Pulmonary artery endothelial cell (primary cell): ENCODE measurements around the gene ICAM5. TPM values are rescaled to one million over a fixed set of nuclear protein-coding genes. Genes with fewer than 3 reads are reported as not detected.
"Not testable (repeated sequence)": the region's sequence is repeated elsewhere in the genome, so short reads cannot be mapped to it uniquely, and the experiment has no call there.

Source experiments
- DNase-seq: peaks from one replicate; pipeline ENCODE4 v3.0.0-alpha.2; 2011; ENCODE audit warnings: low read depth, low spot score
- total RNA-seq: library from RNA; depleted of rRNA; stranded (reverse); fragments of >200 nt; gene quantifications from 2 replicates; pipeline ENCODE4 v1.2.3, GENCODE V29; 2014

ICAM5 gene
- total RNA-seq, 1 donor from 2014 or later, result 0.13 TPM

- no peak for DNase-seq
These were observed 28.2 kb downstream of the ICAM5 start for GRCh38 chr19:10317857-10318462.

DNA sequence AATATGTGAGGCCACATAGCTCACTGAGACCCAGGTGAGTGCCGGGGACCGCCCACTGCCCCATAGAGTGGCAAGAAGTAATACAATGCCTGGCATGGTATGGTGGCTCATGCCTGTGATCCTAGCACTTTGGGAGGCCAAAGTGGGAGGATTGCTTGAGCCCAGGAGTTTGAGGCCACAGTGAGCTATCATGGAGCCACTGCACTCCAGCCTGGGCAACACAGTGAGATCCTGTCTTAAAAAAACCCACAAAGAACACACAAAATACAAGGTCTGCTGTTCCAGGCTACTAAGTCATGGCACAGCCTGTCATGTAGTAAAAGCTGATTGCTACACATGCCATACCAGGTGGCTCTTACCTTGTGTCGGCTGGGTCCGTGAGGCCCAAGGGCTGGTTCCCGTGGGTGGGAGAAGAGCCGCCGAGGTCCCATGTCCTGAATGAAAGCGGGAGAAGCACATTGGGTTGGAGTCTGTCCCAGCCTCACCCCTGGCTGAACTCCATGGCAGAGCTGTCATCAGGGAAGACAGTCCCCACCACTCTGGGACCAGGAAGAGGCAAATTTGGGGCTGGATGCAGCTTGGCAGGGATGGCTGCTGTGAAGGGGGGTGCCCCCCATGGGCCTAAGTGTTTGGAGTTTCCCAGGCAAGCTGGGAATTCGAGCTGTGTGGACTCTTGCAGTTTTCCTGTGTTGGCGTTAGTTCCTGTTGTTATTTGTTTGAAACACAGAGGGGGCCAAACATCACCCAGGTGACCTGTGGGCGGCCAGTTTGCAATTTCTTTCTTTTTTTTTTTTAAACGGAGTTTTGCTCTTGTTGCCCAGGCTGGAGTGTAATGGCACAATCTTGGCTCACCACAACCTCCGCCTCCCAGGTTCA is 29.3 kb downstream of the ICAM5 start:
- no peak for DNase-seq

DNA sequence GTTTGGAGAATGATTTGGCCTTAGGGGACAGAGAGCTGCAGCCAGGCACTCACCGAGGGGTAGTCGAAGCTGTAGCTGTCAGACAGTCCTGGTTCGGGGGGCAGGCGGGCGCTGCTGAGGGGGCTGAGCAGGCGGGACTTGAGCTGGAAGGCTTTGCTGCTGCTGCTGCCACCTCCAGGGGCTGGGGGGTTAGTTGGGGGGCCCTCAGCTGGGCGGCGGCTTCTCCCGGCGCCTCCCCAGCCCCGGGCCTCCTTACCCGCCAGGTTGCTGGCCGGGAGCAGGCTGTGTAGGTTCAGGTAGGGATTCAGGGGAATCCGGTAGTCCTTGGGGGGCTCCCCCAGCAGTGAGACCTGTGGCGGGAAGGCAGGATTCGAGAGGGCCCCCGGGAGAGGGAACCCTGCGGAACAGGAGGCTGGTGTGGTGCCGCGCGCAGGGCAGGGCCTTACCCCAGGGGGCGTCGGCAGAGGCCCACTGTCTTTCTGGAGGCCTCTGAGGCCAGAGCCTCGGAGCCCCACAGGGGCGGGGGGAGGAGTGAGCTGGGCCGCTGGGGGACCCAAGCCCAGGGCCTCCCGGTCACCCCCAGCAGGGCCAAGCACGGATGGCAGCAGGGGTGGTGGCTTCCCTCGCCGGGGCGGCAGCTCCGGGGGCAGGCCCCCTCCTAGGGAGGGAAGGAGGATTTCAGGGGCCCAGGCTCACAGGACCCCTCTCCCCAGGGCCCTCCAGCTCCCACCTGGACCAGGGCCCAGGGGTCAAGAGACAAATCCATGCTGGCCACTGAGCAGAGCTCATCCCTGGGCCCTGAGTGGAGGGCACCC is 31.1 kb downstream of the ICAM5 start:
- no peak for DNase-seq

DNA sequence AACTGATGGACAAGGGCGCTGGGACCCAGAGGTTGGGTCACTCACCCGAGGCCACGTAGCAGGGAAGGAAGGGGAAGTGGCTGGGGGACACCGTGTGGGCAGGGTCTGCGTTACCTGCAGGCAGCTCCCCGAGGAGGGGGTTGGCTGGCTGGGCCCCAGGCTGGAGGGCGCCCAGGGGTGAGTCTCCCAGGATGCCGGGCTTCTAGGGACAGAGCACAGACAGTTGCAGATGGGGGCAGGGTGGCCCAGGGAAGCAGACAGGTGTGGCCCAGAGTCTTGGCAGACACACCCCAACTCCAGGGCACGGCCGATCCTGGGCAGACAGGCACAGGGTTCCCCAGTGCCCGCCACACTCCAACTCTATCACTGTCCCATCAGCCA is 31.7 kb downstream of the ICAM5 start:
- DNase-seq, result no peak

DNA sequence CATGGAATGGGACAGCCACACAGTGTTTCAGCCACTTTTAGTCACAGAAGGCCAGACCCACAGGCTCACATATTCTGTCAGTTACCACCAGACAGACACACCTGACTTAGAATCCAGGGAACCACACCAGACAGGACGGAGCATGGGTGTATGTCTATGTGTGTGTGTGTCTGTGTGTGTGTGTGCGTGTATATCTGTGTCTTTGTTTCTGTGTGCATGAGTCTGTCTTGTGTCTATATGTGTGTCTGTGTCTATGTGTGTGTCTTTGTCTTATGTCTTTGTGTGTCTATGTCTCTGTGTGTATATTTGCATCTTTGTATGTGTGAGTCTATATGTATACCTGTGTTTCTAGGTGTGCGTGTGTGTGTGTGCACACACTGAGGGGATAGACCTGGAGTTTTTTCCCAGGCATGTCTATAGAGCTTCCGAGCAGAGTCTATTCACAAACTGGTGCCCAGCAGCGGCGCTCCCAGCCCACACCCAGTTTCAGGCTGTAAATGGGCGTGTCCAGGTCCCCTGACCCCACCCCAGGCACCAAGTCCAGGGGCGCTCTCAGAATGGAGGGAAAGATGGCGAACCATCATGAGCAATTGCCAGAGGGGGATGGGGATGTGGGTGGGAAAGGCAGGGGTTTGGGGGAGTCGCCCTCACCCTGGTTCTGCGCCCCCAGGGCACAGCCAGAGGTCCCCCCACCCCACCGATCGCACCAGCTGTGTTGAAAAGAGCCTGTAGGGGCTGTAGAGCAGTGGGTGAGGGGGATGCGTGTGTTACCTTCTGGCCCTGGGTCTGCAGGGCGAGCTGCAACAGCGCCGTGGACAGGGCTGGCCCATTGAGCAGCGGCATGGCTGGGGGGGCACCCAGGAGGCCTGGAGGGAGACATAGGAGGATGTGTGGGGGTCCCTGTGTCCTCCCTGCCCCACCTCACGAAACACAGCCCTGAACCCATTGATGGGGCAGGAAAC is 32.4 kb downstream of the ICAM5 start:
- no peak for DNase-seq

- no peak for DNase-seq
These were observed 36.0 kb downstream of the ICAM5 start for GRCh38 chr19:10325732-10326131.

- no peak for DNase-seq
These were observed 38.0 kb downstream of the ICAM5 start for GRCh38 chr19:10327793-10328192.

GRCh38 chr19:10328558-10329429 is 39.0 kb downstream of the ICAM5 start:
- DNase-seq, result no peak

- DNase-seq, result no peak
These were observed 39.8 kb downstream of the ICAM5 start for GRCh38 chr19:10329555-10329954.

DNA sequence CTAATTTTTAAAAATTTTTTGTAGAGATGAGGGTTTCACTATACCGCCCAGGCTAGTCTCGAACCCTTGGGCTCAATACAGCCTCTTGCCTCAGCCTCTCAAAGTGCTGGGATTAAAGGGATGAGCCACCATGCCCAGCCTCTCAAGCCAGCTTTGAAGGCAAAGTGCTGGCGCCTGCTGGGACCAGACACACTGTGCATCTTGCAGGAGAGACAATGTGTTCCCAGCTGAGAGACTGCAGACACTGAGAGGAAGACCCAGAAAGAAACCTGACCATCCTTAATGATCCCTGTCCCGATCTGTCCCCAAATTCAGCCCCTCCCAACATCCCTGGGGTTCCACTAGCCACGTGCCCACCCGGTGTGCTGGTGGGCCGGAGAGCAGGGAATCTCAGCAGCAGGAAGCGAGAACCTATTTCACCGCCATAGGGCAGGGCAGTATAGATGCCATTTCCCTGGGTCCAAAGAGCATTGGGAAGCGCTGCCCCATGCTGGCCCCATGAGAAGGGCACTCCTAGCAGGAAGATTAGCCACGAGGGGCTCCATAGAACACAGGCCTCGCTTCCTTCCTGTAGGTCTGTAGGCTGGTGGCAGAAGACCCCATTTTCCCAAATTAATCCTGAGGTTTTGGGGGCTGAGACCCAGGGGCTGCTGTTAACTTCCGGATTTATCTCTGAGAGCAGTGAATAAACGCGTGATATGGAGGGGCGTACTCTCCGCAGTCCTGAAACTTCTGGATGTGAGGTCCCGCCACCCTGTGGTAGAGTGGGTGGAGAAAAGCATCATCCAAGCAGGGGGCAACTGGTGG is 42.6 kb downstream of the ICAM5 start:
- no peak for DNase-seq

DNA sequence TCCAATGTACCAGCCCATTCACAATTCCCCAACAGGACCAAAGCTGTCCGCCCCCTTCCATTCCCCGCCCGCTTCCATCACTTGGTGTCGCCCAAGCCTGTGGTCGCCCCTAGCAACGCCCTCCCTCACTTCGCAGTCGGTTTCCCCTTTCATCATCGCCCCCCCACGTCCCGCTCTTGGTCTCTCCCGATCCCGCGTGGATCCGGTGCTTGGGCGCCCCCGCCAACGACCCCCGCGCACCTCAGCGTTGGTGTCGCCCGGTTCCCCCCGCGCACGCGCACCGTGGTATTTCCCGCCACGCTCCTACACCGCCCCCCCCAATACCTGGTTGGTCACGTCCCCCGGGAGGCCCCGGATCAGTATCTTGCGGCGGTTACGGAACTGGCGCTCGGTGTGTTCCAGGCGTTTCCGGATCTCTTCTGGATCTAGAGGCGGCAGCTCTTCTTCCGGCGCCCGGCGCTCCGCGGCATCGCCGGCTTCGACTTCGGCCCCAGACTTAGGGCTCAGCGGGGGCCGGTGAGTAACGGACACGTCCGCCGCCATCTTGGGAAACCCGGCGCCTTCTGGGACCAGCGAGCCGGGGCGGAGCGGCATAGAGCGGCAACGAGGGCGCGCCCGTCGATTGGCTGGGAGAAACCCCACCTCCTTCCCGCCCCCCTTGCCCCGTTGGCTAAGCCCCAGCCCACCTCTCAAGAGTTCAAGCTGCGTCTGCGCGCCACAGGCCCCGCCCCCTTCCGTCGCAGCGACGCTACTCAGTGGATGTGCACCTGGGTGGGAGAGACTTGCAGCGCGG is 43.4 kb downstream of the ICAM5 start, which contains the start of gene RAVER1:
TSS of gene RAVER1 (minus strand) at position 565 of the 793 bp plus-strand sequence. CDS start at position 543, 22 bp downstream.
- DNase-seq, result peak; percentile 92

DNA sequence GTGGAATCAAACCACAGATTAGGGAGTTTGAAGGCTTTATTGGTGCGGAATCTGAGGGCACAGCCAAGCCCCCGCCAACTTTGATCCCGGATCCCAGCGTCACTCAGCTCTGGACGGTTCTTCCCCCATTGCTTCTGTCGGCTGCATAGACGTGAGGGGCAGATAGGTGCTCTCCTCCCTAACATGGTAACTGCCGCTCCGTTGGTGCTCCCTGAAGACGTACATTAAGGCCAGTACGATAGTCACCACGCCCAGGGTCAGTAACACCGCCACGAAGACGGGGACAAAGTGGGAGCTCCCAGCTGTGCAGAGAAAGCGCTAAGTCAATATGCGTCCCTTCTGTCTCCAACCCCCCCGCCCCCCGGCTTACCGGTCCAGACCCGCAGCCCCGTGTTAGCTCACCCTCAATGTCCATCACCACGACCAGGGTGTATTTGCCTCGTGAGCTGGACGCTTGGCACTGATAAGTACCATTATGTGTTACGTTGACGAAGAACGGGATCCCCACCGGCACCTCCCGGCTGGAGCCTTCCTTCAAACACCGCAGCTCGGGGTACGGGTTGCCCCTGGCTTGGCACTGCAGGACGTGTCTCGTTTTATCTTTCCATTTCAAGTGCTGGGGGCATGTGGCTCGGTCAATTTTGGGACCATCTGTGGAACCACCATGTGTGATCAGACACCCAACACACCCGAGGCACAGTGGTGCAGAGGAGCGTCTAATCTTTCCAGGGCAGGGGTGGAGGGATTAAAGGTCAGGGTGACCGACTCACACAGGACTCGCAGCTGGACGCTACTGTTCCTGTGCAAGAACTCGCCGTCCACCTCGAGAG is 44.2 kb downstream of the ICAM5 start:
- no peak for DNase-seq

- DNase-seq, result peak; percentile 84
These were observed 45.0 kb downstream of the ICAM5 start for GRCh38 chr19:10334588-10335351.

- DNase-seq, result no peak
These were observed 45.7 kb downstream of the ICAM5 start for GRCh38 chr19:10335352-10335985.

DNA sequence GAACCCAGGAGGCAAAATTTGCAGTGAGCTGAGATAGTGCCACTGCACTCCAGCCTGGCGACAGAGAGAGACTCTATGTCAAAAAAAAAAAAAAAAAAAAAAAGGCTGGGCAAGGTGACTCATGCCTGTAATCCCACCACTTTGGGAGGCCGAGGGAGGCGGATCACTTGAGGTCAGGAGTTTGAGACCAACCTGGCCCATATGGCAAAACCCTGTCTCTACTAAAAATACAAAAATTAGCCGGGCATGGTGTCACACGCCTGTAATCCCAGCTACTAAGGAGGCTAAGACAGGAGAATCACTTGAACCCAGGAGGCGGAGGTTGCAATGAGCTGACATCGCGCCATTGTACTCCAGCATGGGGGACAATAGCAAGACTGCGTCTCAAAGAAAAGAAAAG is 47.0 kb downstream of the ICAM5 start:
- DNase-seq, result not testable (repeated sequence)

DNA sequence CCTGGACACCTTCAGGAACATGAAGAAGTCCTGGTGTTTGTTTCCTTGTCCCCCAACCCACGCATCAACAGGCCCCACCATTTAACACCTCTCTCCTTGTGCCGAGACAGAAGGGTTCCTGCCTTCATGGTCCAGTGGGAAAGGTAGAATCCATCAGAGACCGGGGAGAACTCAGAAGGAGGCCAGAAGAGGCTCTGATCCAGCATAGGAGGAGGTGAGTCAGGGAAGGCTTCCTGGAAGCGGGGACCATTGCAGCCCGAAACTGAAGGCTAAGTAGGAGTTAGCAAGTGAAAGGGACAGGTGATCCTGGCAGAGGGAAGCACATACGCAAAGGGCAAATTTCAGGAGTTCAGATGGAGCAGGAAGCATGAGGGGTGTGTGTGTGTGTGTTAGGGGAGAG is 49.2 kb downstream of the ICAM5 start:
- DNase-seq, result no peak
